HCT116 (cell line): ENCODE data around the gene MAP3K10. TPM values are rescaled to one million over a fixed set of nuclear protein-coding genes. Genes with fewer than 3 reads are reported as not detected.

Experiments
- ATAC-seq: fragments of 200-7000 bp; cut with Tn5 transposase; 2 replicates; pipeline ENCODE4 v1.9.1; 2020; ENCODE audit warnings: mild to moderate bottlenecking, moderate library complexity
- BruUV-seq: library from RNA; stranded (reverse); fragments of 400-500 nt; replicated peaks from 2 replicates; lab custom pipeline; 2021; lab: Mats Ljungman, UMichigan
- CTCF ChIA-PET: fragments of 300-600 bp; sonication (Branson Sonifier 250); formaldehyde crosslinking; loops from one replicate; lab custom pipeline; 2021; ENCODE audit warnings: antibody characterized with exemption; lab: Charles Lee
- POLR2A ChIA-PET: fragments of 300-600, 350-600 bp; sonication (Branson Sonifier 250); formaldehyde crosslinking; loops from one replicate; lab custom pipeline; 2021; ENCODE audit warnings: antibody characterized with exemption; lab: Charles Lee
- RAD21 ChIA-PET, 2 experiments: fragments of 300-600 bp; sonication (Branson Sonifier 250); formaldehyde crosslinking; loops; one replicate each; lab custom pipeline; 2023; ENCODE audit warnings: low total read pairs in 2 of 2; ENCODE audit not compliant: uncharacterized antibody in 2 of 2, unreplicated experiment in 2 of 2, low non-redundant PET in 1 of 2; lab: Charles Lee
- DNase-seq: peaks from one replicate; pipeline ENCODE4 v3.0.0-alpha.2; 2010; ENCODE audit warnings: low read depth, low spot score
- H2AFZ ChIP-seq: fragments of 200-600 bp; shearing (Covaris generic), sonication (generic); 2 replicates; pipeline ENCODE4 v1.6.1; 2017; ENCODE audit warnings: low read depth, mixed run types, mixed read lengths, antibody characterized with exemption, low read length; ENCODE audit not compliant: poor library complexity, severe bottlenecking
- H3K27ac ChIP-seq: 2 replicates; pipeline ENCODE4 v1.5.1; 2012; ENCODE audit warnings: low read depth, low read length
- H3K27me3 ChIP-seq: fragments of 200-600 bp; sonication (generic); 2 replicates; pipeline ENCODE4 v1.6.1; 2016; ENCODE audit warnings: mixed run types, low read length, mixed read lengths; ENCODE audit not compliant: insufficient read depth
- H3K36me3 ChIP-seq, 2 experiments: fragments of 200-500 bp in 1 of 2; fragments of 200-600 bp in 1 of 2; sonication (Bioruptor generic) in 1 of 2; sonication (generic) in 1 of 2; 2 replicates each; pipeline versions ENCODE4 v1.5.1 to v1.6.1; 2014 to 2016; ENCODE audit warnings: low read length in 2 of 2, inconsistent platforms in 1 of 2, mixed read lengths in 1 of 2, mixed run types in 1 of 2; ENCODE audit not compliant: insufficient read depth in 2 of 2, control insufficient read depth in 1 of 2
- H3K4me1 ChIP-seq, 2 experiments: fragments of 200-600 bp in 1 of 2; sonication (generic) in 1 of 2; 2 replicates each; pipeline versions ENCODE4 v1.5.1 to v1.6.1; 2012 to 2017; ENCODE audit warnings: low read length in 2 of 2, inconsistent platforms in 1 of 2, mild to moderate bottlenecking in 1 of 2, mixed read lengths in 1 of 2, mixed run types in 1 of 2, moderate library complexity in 1 of 2; ENCODE audit not compliant: insufficient read depth in 2 of 2, control insufficient read depth in 1 of 2
- H3K4me2 ChIP-seq: fragments of 200-600 bp; sonication (generic); 2 replicates; pipeline ENCODE4 v1.6.1; 2017; ENCODE audit warnings: mixed run types, low read length, mixed read lengths
- H3K4me3 ChIP-seq, 2 experiments: fragments of 200-600 bp in 1 of 2; sonication (generic) in 1 of 2; replicated peaks in 1 of 2; 2 replicates each; pipeline ENCODE4 v1.5.1; 2011 to 2016; ENCODE audit warnings: low read length in 2 of 2, control low read depth in 1 of 2, low read depth in 1 of 2, mild to moderate bottlenecking in 1 of 2, mixed read lengths in 1 of 2, mixed run types in 1 of 2
- H3K79me2 ChIP-seq: fragments of 200-600 bp; sonication (generic); 2 replicates; pipeline ENCODE4 v1.6.1; 2017; ENCODE audit warnings: mild to moderate bottlenecking, mixed run types, low read length, moderate library complexity, mixed read lengths; ENCODE audit not compliant: insufficient read depth
- H3K9ac ChIP-seq: fragments of 200-600 bp; sonication (generic); 2 replicates; pipeline ENCODE4 v1.6.1; 2016; ENCODE audit warnings: low read length, mixed read lengths
- H3K9me2 ChIP-seq: fragments of 200-600 bp; sonication (generic), shearing (Covaris generic); 2 replicates; pipeline ENCODE4 v1.6.1; 2017; ENCODE audit warnings: mixed run types, mild to moderate bottlenecking, moderate library complexity; ENCODE audit not compliant: insufficient read depth
- H3K9me3 ChIP-seq, 2 experiments: fragments of 200-500 bp in 1 of 2; fragments of 200-600 bp in 1 of 2; sonication (Bioruptor generic) in 1 of 2; sonication (generic) in 1 of 2; 2 replicates each; pipeline ENCODE4 v1.6.1; 2014 to 2017; ENCODE audit warnings: low read length in 2 of 2, mixed read lengths in 2 of 2, inconsistent platforms in 1 of 2, low read depth in 1 of 2, mild to moderate bottlenecking in 1 of 2, mixed run types in 1 of 2, moderate library complexity in 1 of 2; ENCODE audit not compliant: control insufficient read depth in 1 of 2, insufficient read depth in 1 of 2
- H4K20me1 ChIP-seq: fragments of 200-600 bp; sonication (generic), shearing (Covaris generic); 2 replicates; pipeline ENCODE4 v1.6.1; 2017; ENCODE audit warnings: mixed run types, mild to moderate bottlenecking, moderate library complexity; ENCODE audit not compliant: insufficient read depth
- CBX3 ChIP-seq: IDR thresholded peaks from 2 replicates; pipeline ENCODE4 v1.6.1; 2012; ENCODE audit warnings: low read depth
- ELF1 ChIP-seq: IDR thresholded peaks from 2 replicates; pipeline ENCODE4 v1.6.1; 2012; ENCODE audit warnings: low read depth, borderline replicate concordance
- EZH2 ChIP-seq: fragments of 200-600 bp; sonication (generic); IDR thresholded peaks from 2 replicates; pipeline ENCODE4 v1.6.1; 2017; ENCODE audit warnings: antibody characterized with exemption, mixed run types
- RAD21 ChIP-seq: IDR thresholded peaks from 2 replicates; pipeline ENCODE4 v1.6.1; 2012; ENCODE audit warnings: low read depth, mild to moderate bottlenecking
- SIN3A ChIP-seq: IDR thresholded peaks from 2 replicates; pipeline ENCODE4 v1.6.1; 2012; ENCODE audit warnings: low read depth
- SP1 ChIP-seq: IDR thresholded peaks from 2 replicates; pipeline ENCODE4 v1.6.1; 2012; ENCODE audit warnings: low read depth
- intact Hi-C: fragments of 100-400 bp; cut with micrococcal nuclease; formaldehyde crosslinking; loops from 2 replicates; pipeline ENCODE4 v1.10.0; 2022
- total RNA-seq: library from RNA; stranded (reverse); gene quantifications from one replicate; pipeline ENCODE4 v1.2.1, GENCODE V29; 2021; ENCODE audit not compliant: unreplicated experiment
- TF ChIP-seq, protein P1 (sequence below): IDR thresholded peaks from 2 replicates; pipeline ENCODE4 v1.6.1; 2012; ENCODE audit warnings: low read depth
- TF ChIP-seq, protein P2 (sequence below), 3 experiments: fragments of 200-600 bp in 1 of 3; sonication (generic) in 1 of 3; IDR thresholded peaks in 2 of 3; conservative IDR thresholded peaks in 1 of 3; 2 replicates each; pipeline ENCODE4 v1.5.1; 2012 to 2017; ENCODE audit warnings: low read depth in 2 of 3, low read length in 2 of 3, antibody characterized with exemption in 1 of 3, borderline replicate concordance in 1 of 3, control low read depth in 1 of 3, mild to moderate bottlenecking in 1 of 3, mixed read lengths in 1 of 3, mixed run types in 1 of 3, moderate library complexity in 1 of 3; ENCODE audit not compliant: insufficient read depth in 1 of 3

MAP3K10 gene
- total RNA-seq, 1 experiment from 2014 or later, result 17.3 TPM

DNA sequence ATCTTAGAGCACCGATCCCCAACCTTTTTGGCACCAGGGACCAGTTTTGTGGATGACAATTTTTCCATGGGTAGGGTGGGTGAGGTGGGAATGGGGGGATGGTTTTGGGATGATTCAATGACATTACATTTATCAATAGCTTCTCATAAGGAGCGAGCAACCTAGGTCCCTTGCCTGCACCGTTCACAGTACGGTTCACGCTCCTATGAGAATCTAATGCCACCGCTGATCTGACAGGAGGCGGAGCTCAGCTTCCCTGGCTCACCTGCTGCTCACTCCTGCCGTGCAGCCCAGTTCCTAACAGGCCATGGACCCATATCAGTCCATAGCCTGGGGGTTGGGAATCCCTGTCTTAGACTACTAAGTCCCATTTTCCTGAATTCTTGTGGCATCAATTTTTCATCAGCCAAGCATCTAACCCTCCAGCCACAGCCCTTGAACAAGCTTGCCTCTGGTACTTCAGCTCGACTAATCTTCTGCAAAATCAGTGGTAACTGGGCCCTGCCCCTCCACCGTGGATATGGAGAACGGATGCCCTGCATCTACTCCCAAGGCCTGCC lies 37.0 kb upstream of the MAP3K10 start:
- no peak for TF ChIP-seq ELF1
- CTCF ChIA-PET, result interaction anchor here (0.6 to 5.6 kb wide), 3 partner anchors 10 to 48 kb away, joined by 3 to 21 read pairs (median 3); no protein-coding TSS in a partner anchor
- no peak overlapping the region for H3K4me3 ChIP-seq
- H2AFZ ChIP-seq, result no peak overlapping the region
- no peak overlapping the region for H3K9ac ChIP-seq
- ATAC-seq (no peak), DNase-seq (no peak)
- H3K27ac ChIP-seq, result no peak overlapping the region
- no TSS peak for BruUV-seq
- H3K36me3 ChIP-seq, result no peaks in the 10 kb centered on the region
- no peaks in the 10 kb centered on the region for H3K9me3 ChIP-seq
- no peaks in the 10 kb centered on the region for H3K9me2 ChIP-seq
- no peaks in the 10 kb centered on the region for H3K79me2 ChIP-seq
- RAD21 ChIA-PET, result no interaction called here
- POLR2A ChIA-PET, result no interaction called here
- no peaks in the 10 kb centered on the region for H3K27me3 ChIP-seq
- H3K4me1 ChIP-seq, result peaks cover 0 to 5% of the 10 kb centered on the region in 2 experiments; a peak in 2 of 4 replicates
- intact Hi-C loops, result no loop called here
- H4K20me1 ChIP-seq, result no peaks in the 10 kb centered on the region
- H3K4me2 ChIP-seq, result no peak overlapping the region

- DNase-seq (no peak), ATAC-seq (peak; percentile 93)
- ChIA-PET RAD21 (no interaction called here), CTCF (interaction anchor here (1.0 to 5.6 kb wide), 3 partner anchors 10 to 16 kb away, joined by 3 to 21 read pairs (median 3); no protein-coding TSS in a partner anchor), POLR2A (no interaction called here)
- Histone ChIP-seq H3K36me3 (no peaks in the 10 kb centered on the region), H3K27me3 (no peaks in the 10 kb centered on the region), H4K20me1 (no peaks in the 10 kb centered on the region), H3K4me2 (peak overlapping the region; percentile 55), H3K9ac (no peak overlapping the region), H3K4me3 (no peak overlapping the region), H3K27ac (no peak overlapping the region), H2AFZ (peak overlapping the region; percentile 96), H3K9me3 (no peaks in the 10 kb centered on the region), H3K4me1 (peaks cover 0 to 5% of the 10 kb centered on the region in 2 experiments; a peak in 2 of 4 replicates), H3K9me2 (no peaks in the 10 kb centered on the region), H3K79me2 (no peaks in the 10 kb centered on the region)
- BruUV-seq, result no TSS peak
- intact Hi-C loops, result no loop called here
- no peak for TF ChIP-seq SIN3A
- TF ChIP-seq SP1, result no peak
- TF ChIP-seq, protein P1, sequence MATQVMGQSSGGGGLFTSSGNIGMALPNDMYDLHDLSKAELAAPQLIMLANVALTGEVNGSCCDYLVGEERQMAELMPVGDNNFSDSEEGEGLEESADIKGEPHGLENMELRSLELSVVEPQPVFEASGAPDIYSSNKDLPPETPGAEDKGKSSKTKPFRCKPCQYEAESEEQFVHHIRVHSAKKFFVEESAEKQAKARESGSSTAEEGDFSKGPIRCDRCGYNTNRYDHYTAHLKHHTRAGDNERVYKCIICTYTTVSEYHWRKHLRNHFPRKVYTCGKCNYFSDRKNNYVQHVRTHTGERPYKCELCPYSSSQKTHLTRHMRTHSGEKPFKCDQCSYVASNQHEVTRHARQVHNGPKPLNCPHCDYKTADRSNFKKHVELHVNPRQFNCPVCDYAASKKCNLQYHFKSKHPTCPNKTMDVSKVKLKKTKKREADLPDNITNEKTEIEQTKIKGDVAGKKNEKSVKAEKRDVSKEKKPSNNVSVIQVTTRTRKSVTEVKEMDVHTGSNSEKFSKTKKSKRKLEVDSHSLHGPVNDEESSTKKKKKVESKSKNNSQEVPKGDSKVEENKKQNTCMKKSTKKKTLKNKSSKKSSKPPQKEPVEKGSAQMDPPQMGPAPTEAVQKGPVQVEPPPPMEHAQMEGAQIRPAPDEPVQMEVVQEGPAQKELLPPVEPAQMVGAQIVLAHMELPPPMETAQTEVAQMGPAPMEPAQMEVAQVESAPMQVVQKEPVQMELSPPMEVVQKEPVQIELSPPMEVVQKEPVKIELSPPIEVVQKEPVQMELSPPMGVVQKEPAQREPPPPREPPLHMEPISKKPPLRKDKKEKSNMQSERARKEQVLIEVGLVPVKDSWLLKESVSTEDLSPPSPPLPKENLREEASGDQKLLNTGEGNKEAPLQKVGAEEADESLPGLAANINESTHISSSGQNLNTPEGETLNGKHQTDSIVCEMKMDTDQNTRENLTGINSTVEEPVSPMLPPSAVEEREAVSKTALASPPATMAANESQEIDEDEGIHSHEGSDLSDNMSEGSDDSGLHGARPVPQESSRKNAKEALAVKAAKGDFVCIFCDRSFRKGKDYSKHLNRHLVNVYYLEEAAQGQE, result no peak
- no peak for TF ChIP-seq EZH2
- peak; percentile 66; the same call in 1 of the 2 replicates for TF ChIP-seq CBX3
- TF ChIP-seq, protein P2, sequence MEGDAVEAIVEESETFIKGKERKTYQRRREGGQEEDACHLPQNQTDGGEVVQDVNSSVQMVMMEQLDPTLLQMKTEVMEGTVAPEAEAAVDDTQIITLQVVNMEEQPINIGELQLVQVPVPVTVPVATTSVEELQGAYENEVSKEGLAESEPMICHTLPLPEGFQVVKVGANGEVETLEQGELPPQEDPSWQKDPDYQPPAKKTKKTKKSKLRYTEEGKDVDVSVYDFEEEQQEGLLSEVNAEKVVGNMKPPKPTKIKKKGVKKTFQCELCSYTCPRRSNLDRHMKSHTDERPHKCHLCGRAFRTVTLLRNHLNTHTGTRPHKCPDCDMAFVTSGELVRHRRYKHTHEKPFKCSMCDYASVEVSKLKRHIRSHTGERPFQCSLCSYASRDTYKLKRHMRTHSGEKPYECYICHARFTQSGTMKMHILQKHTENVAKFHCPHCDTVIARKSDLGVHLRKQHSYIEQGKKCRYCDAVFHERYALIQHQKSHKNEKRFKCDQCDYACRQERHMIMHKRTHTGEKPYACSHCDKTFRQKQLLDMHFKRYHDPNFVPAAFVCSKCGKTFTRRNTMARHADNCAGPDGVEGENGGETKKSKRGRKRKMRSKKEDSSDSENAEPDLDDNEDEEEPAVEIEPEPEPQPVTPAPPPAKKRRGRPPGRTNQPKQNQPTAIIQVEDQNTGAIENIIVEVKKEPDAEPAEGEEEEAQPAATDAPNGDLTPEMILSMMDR (IDR thresholded peaks at IDR 0.05 in 2 of 3, conservative IDR thresholded peaks at IDR 0.05 in 1 of 3; ENCODE audit: borderline replicate concordance in 1 of 3, insufficient read depth in 1 of 3, low read depth in 2 of 3, low read length in 2 of 3), result peak; percentile 65 to 78 (median 66); a peak in 5 of 6 replicates
- peak; percentile 72 for TF ChIP-seq RAD21
These were observed 35.4 kb upstream of the MAP3K10 start for GRCh38 chr19:40155749-40156265.
